Measurements from ENCODE around the gene FANCD2.
"Not testable (repeated sequence)": the region's sequence is repeated elsewhere in the genome, so short reads cannot be mapped to it uniquely, and the experiment has no call there.

Gene FANCD2

GRCh38 chr3:10015461-10015904 is 10.8 kb upstream of the FANCD2 start:
- DNase-seq = no peak

- DNase-seq = peak; percentile 84 to 86
Observed at GRCh38 chr3:10017636-10018292, 8.5 kb upstream of the FANCD2 start.

- DNase-seq = not testable (repeated sequence)
Observed at GRCh38 chr3:10018806-10019205, 7.4 kb upstream of the FANCD2 start.

GRCh38 chr3:10019326-10019725 is 6.9 kb upstream of the FANCD2 start:
- no peak for DNase-seq

GRCh38 chr3:10021856-10022775 is 4.1 kb upstream of the FANCD2 start:
- DNase-seq = no peak

GRCh38 chr3:10023587-10024310 is 2.5 kb upstream of the FANCD2 start:
- no peak for DNase-seq

- DNase-seq = no peak
Observed at GRCh38 chr3:10025205-10026083, 793 bp upstream of the FANCD2 start.

- no peak for DNase-seq
Observed at GRCh38 chr3:10041034-10041433, 14.8 kb downstream of the FANCD2 start.

- DNase-seq = no peak
Observed at GRCh38 chr3:10047876-10048275, 21.6 kb downstream of the FANCD2 start.

GRCh38 chr3:10053054-10053453 is 26.8 kb downstream of the FANCD2 start:
- DNase-seq = not testable (repeated sequence)

- no peak for DNase-seq
Observed at GRCh38 chr3:10055097-10055496, 28.9 kb downstream of the FANCD2 start.

GRCh38 chr3:10070077-10070476 is 43.8 kb downstream of the FANCD2 start:
- not testable (repeated sequence) for DNase-seq

GRCh38 chr3:10074666-10075065 is 48.4 kb downstream of the FANCD2 start:
- DNase-seq = no peak

- DNase-seq = no peak
Observed at GRCh38 chr3:10081871-10082270, 55.6 kb downstream of the FANCD2 start.

GRCh38 chr3:10085738-10086137 is 59.5 kb downstream of the FANCD2 start:
- no peak for DNase-seq

GRCh38 chr3:10088256-10088655 is 62.0 kb downstream of the FANCD2 start:
- DNase-seq = no peak

GRCh38 chr3:10090179-10090578 is 63.9 kb downstream of the FANCD2 start:
- no peak for DNase-seq

- not testable (repeated sequence) for DNase-seq
Observed at GRCh38 chr3:10090774-10091173, 64.5 kb downstream of the FANCD2 start.

- DNase-seq = not testable (repeated sequence)
Observed at GRCh38 chr3:10091387-10091786, 65.2 kb downstream of the FANCD2 start.

GRCh38 chr3:10093678-10094077 is 67.4 kb downstream of the FANCD2 start:
- no peak for DNase-seq

GRCh38 chr3:10099041-10099440 is 72.8 kb downstream of the FANCD2 start:
- DNase-seq = no peak

GRCh38 chr3:10106919-10107318 is 80.7 kb downstream of the FANCD2 start:
- DNase-seq = no peak
